IMR-90 (cell line): ENCODE measurements around the gene ARHGEF4. TPM values are rescaled to one million over a fixed set of nuclear protein-coding genes. Genes with fewer than 3 reads are reported as not detected.

Experiments used
- ATAC-seq: fragments of 200-7000 bp; cut with Tn5 transposase; 2 replicates; pipeline ENCODE4 v1.9.1; 2020; ENCODE audit warnings: low read depth, mild to moderate bottlenecking, moderate library complexity
- BruUV-seq: library from RNA; stranded (reverse); fragments of 400-500 nt; replicated peaks from 2 replicates; lab custom pipeline; 2021; lab: Mats Ljungman, UMichigan
- CTCF ChIA-PET: fragments of 300-600 bp; formaldehyde crosslinking; extraction: SDS; loops from one replicate; lab custom pipeline; 2021; ENCODE audit warnings: antibody characterized with exemption; lab: Yijun Ruan, JAX
- POLR2A ChIA-PET: fragments of 300-600 bp; sonication (Branson Sonifier 250); formaldehyde crosslinking; loops from one replicate; lab custom pipeline; 2022; ENCODE audit warnings: antibody characterized with exemption; ENCODE audit not compliant: unreplicated experiment; lab: Charles Lee
- DNase-seq: peaks from one replicate; pipeline ENCODE4 v3.0.0; 2013
- H2AFZ ChIP-seq: replicated peaks from 2 replicates; pipeline ENCODE3; 2013; ENCODE audit warnings: low read length, mild to moderate bottlenecking; ENCODE audit not compliant: poor library complexity
- H2AK5ac ChIP-seq: 2 replicates; pipeline ENCODE4 v1.6.1; 2013; ENCODE audit warnings: low read depth, low read length, inconsistent platforms
- H2AK9ac ChIP-seq: replicated peaks from 2 replicates; pipeline ENCODE3; 2013; ENCODE audit warnings: mild to moderate bottlenecking, low read depth, low read length, moderate library complexity; ENCODE audit not compliant: poor library complexity
- H2BK120ac ChIP-seq: 2 replicates; pipeline ENCODE4 v1.6.1; 2013; ENCODE audit warnings: low read depth, low read length, inconsistent platforms
- H2BK15ac ChIP-seq: 3 replicates; pipeline ENCODE4 v1.6.1; 2013; ENCODE audit warnings: low read depth, low read length, inconsistent platforms
- H2BK20ac ChIP-seq: 2 replicates; pipeline ENCODE4 v1.6.1; 2013; ENCODE audit warnings: low read depth, mild to moderate bottlenecking, inconsistent platforms, low read length, moderate library complexity
- H2BK5ac ChIP-seq: 2 replicates; pipeline ENCODE4 v1.6.1; 2013; ENCODE audit warnings: mild to moderate bottlenecking, low read depth, low read length, inconsistent platforms; ENCODE audit not compliant: poor library complexity, severe bottlenecking
- H3K14ac ChIP-seq: replicated peaks from 2 replicates; pipeline ENCODE4 v1.6.1; 2013; ENCODE audit warnings: low read depth, low read length, inconsistent platforms
- H3K18ac ChIP-seq: 2 replicates; pipeline ENCODE4 v1.6.1; 2013; ENCODE audit warnings: low read depth, low read length, control low read depth
- H3K23ac ChIP-seq: 2 replicates; pipeline ENCODE4 v1.6.1; 2013; ENCODE audit warnings: low read depth, low read length, inconsistent platforms
- H3K27ac ChIP-seq: 2 replicates; pipeline ENCODE4 v1.5.1; 2013; ENCODE audit warnings: mild to moderate bottlenecking, control low read depth, low read length; ENCODE audit not compliant: insufficient read depth
- H3K27me3 ChIP-seq: 2 replicates; pipeline ENCODE4 v1.6.1; 2013; ENCODE audit warnings: low read length; ENCODE audit not compliant: control insufficient read depth, insufficient read depth
- H3K36me3 ChIP-seq: 2 replicates; pipeline ENCODE4 v1.6.1; 2013; ENCODE audit warnings: low read length, mixed read lengths; ENCODE audit not compliant: control insufficient read depth, insufficient read depth
- H3K4ac ChIP-seq: 2 replicates; pipeline ENCODE4 v1.6.1; 2013; ENCODE audit warnings: low read depth, low read length, inconsistent platforms
- H3K4me1 ChIP-seq: 2 replicates; pipeline ENCODE4 v1.6.1; 2013; ENCODE audit warnings: low read length, mixed read lengths; ENCODE audit not compliant: control insufficient read depth, insufficient read depth
- H3K4me2 ChIP-seq: 2 replicates; pipeline ENCODE4 v1.6.1; 2013; ENCODE audit warnings: low read depth, mild to moderate bottlenecking, control low read depth, low read length, moderate library complexity
- H3K4me3 ChIP-seq: 2 replicates; pipeline ENCODE4 v1.5.1; 2013; ENCODE audit warnings: low read depth, mild to moderate bottlenecking, control low read depth, low read length, moderate library complexity; ENCODE audit not compliant: insufficient read depth
- H3K56ac ChIP-seq: 2 replicates; pipeline ENCODE4 v1.6.1; 2013; ENCODE audit warnings: low read length, inconsistent platforms; ENCODE audit not compliant: insufficient read depth; ENCODE audit errors: extremely low read depth
- H3K79me1 ChIP-seq, 2 experiments: 2 replicates each; pipeline ENCODE4 v1.6.1; 2013; ENCODE audit warnings: low read length in 2 of 2, inconsistent platforms in 1 of 2, low read depth in 1 of 2
- H3K9ac ChIP-seq: 2 replicates; pipeline ENCODE4 v1.6.1; 2013; ENCODE audit warnings: low read depth, low read length, control low read depth
- H3K9me1 ChIP-seq: 2 replicates; pipeline ENCODE4 v1.6.1; 2013; ENCODE audit warnings: low read length, inconsistent platforms; ENCODE audit not compliant: insufficient read depth
- H3K9me3 ChIP-seq: 2 replicates; pipeline ENCODE4 v1.6.1; 2013; ENCODE audit warnings: low read length; ENCODE audit not compliant: control insufficient read depth, insufficient read depth
- H4K20me1 ChIP-seq: 2 replicates; pipeline ENCODE4 v1.6.1; 2013; ENCODE audit warnings: low read length, inconsistent platforms; ENCODE audit not compliant: insufficient read depth
- H4K5ac ChIP-seq: 2 replicates; pipeline ENCODE4 v1.6.1; 2013; ENCODE audit warnings: mild to moderate bottlenecking, low read depth, low read length, control low read depth
- H4K8ac ChIP-seq, 2 experiments: 2 replicates each; pipeline ENCODE4 v1.6.1; 2013; ENCODE audit warnings: low read depth in 2 of 2, low read length in 2 of 2, control low read depth in 1 of 2, inconsistent platforms in 1 of 2
- H4K91ac ChIP-seq: 2 replicates; pipeline ENCODE4 v1.6.1; 2013; ENCODE audit warnings: low read depth, low read length, inconsistent platforms; ENCODE audit not compliant: insufficient read depth
- MXI1 ChIP-seq: IDR thresholded peaks from 2 replicates; pipeline ENCODE4 v1.6.1; 2012; ENCODE audit warnings: low read depth, mild to moderate bottlenecking, low read length, moderate library complexity, borderline replicate concordance
- USF2 ChIP-seq: fragments of 150-350 bp; IDR thresholded peaks from 2 replicates; pipeline ENCODE4 v1.6.1; 2017; ENCODE audit warnings: mild to moderate bottlenecking, antibody characterized with exemption, low read length, low read depth
- WGBS, 2 experiments: methylation state at CpG; one replicate each; pipeline versions ENCODE4 v1.1.5 to v1.1.7; 2013; ENCODE audit warnings: missing lambda C conversion rate in 2 of 2; ENCODE audit not compliant: insufficient read length in 1 of 2; ENCODE audit errors: extremely low coverage in 2 of 2; 5-methylcytosine and 5-hydroxymethylcytosine counted together
- dilution Hi-C: fragments of 300-500 bp; cut with HindIII; formaldehyde crosslinking; loops from one replicate; pipeline ENCODE4 v1.14.3; 2018; ENCODE audit warnings: low sequenced_read_pairs; ENCODE audit not compliant: unreplicated experiment
- in situ Hi-C: fragments of 300-500 bp; cut with MboI; formaldehyde crosslinking; loops from 3 replicates; pipeline ENCODE4 v1.14.3; 2019; ENCODE audit warnings: low sequenced_read_pairs, inconsistent platforms, mixed read lengths
- intact Hi-C: fragments of 100-400 bp; cut with micrococcal nuclease; formaldehyde crosslinking; loops from 2 replicates; pipeline ENCODE4 v1.10.0; 2022
- polyA plus RNA-seq, 3 experiments: library from polyadenylated mRNA; depleted of rRNA; stranded (reverse); fragments of >200 nt; gene quantifications; 2 replicates each; pipeline ENCODE4 v1.2.3, GENCODE V29; 2012; ENCODE audit warnings: low replicate concordance in 1 of 3
- total RNA-seq: library from RNA; depleted of rRNA; stranded (reverse); fragments of >200 nt; gene quantifications from 2 replicates; pipeline ENCODE4 v1.2.3, GENCODE V29; 2012

ARHGEF4 gene
- total and polyA plus RNA-seq, 2 of the 4 experiments (the other 2 are of a cell fraction), result 2.7 to 5.0 TPM

- H2BK5ac ChIP-seq, result no peak overlapping the region
- no peak overlapping the region for H4K5ac ChIP-seq
- BruUV-seq, result no TSS peak
- H4K8ac ChIP-seq, result no peak overlapping the region
- dilution Hi-C loops (no loop called here), in situ Hi-C loops (no loop called here), intact Hi-C loops (no loop called here)
- DNase-seq, result no peak
- no peak overlapping the region for H3K14ac ChIP-seq
- no peak for ATAC-seq
- H2BK15ac ChIP-seq, result no peak overlapping the region
- H2BK120ac ChIP-seq, result no peak overlapping the region
- H2AK5ac ChIP-seq, result no peak overlapping the region
- no peak overlapping the region for H3K18ac ChIP-seq
- no peak for TF ChIP-seq MXI1
- TF ChIP-seq USF2, result no peak
- no peak overlapping the region for H3K56ac ChIP-seq
- H4K91ac ChIP-seq, result no peak overlapping the region
- H3K4me1 ChIP-seq, result no peaks in the 10 kb centered on the region
- peaks cover 1% of the 10 kb centered on the region; the same call in 1 of the 2 replicates for H3K27me3 ChIP-seq
- H3K4me2 ChIP-seq, result no peak overlapping the region
- H4K20me1 ChIP-seq, result no peaks in the 10 kb centered on the region
- H3K27ac ChIP-seq, result no peak overlapping the region
- POLR2A ChIA-PET, result no interaction called here
- H3K4ac ChIP-seq, result no peak overlapping the region
- no peaks in the 10 kb centered on the region for H3K36me3 ChIP-seq
- no peaks in the 10 kb centered on the region for H3K79me1 ChIP-seq
- no peak overlapping the region for H2BK20ac ChIP-seq
- H3K23ac ChIP-seq, result no peak overlapping the region
- H3K9me3 ChIP-seq, result no peaks in the 10 kb centered on the region
- H3K9ac ChIP-seq, result no peak overlapping the region
- WGBS, 2 experiments, result 67% methylated on average over 3 of the region's 5 CpGs; no CpG with 5 or more reads in 1 of the 2 experiments
- H2AK9ac ChIP-seq, result no peak overlapping the region
- H3K9me1 ChIP-seq, result no peaks in the 10 kb centered on the region
- no peak overlapping the region for H3K4me3 ChIP-seq
- H2AFZ ChIP-seq, result no peak overlapping the region
- CTCF ChIA-PET, result interaction anchor here (0.6 to 1.2 kb wide), 3 partner anchors 10 to 93 kb away, joined by 3 to 4 read pairs (median 4); no protein-coding TSS in a partner anchor
These were observed 54.4 kb downstream of the ARHGEF4 start for GRCh38 chr2:130890941-130891669.
